NT2/D1 (cell line): ENCODE results near the gene CDH4.

ENCODE experiments used
- SUZ12 ChIP-seq: IDR thresholded peaks from 2 replicates; pipeline ENCODE4 v1.6.1; 2011; ENCODE audit not compliant: insufficient read length, insufficient read depth; ENCODE audit errors: extremely low read depth
- YY1 ChIP-seq: IDR thresholded peaks from 2 replicates; pipeline ENCODE4 v1.6.1; 2011; ENCODE audit not compliant: insufficient read length, insufficient read depth

DNA sequence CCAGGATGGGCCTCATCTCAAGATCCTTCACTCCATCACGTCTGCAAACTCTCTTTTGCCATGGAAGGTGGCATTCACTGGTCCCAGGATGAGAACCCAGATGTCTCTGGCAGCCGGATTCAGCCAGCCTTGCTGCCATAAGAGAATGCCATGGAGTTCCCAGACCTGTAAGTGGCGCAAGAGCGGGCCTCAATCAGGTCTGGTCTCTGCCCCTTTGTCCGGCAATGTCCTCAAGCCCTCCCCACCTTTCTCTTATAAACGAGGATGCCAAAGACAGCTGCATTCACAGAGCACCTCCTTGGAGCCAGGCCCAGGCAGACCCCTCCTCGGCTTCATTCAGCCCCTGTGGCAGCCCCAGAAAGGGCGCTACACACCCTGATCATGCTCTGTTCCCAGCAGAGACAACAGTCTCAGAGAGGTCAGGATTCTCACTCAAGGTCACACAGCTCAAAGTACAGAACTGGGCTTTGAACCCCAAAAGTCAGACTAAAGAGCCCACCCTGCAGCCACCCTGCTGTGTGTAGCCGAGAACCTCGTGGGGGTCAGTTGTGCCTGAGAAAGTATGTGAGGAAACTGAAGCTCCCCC is 549.9 kb downstream of the CDH4 start:
- TF ChIP-seq YY1 (no peak), SUZ12 (no peak)
